C1 segment of cervical spinal cord (tissue), 14 donors: Measurements from ENCODE around the gene KIRREL2.
"Not testable (repeated sequence)": the region's sequence is repeated elsewhere in the genome, so short reads cannot be mapped to it uniquely, and the experiment has no call there.

Experiments used
- DNase-seq, 14 donors: peaks; one replicate each; lab custom pipeline; 2025; lab: John Stamatoyannopoulos, UW

The KIRREL2 gene

GRCh38 chr19:35897706-35898451, 41.2 kb downstream of the KIRREL2 start:
- DNase-seq = no peak

DNA sequence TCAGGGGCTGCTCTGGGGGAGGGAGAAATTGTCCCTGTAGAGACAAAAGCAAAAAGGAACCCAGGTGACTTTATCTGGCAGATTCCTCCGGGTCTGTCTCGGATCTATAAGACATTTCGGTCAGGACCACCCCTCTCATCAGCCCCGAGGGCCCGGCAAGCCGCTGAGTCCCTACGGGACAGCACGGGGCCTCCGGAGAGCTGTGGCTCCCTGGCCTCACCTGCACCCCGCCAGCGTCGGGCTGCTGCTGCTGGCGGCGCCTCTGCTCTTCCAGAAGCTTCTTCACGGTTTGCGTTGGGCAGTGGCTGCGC, 41.7 kb downstream of the KIRREL2 start:
- DNase-seq = no peak

DNA sequence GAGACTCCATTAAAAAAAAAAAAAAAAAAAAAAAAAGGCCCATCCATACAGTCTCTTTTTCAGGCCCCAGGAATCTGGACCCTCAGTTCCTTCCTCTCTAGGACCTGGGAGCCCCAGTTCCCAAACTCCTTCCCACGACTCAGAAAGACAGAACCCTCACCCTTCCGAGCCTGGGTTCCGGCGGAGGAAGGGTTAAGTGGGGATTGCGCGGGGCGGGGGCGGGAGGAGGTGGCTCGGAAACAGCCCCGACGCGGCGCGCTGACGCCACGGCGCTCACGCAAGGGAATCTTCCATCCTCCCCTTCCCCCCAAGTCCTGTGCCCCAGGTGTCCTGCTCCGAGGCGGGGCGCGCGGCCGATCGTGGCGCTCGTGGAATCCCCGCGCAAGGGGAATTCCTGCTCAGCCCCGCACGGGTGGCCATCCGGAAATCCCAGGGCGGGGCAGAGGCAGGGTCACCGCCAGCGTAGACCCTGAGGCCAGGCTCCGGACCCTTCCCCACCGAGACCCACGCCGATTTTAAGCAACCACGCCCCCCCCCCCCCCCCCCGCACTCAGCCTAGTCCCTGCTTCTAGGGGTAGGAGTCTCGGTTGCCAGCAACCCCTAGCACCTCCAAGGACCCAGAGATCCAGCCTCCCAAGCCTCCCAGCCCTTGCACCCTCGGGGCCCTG, 43.0 kb downstream of the KIRREL2 start:
- peak in 10 of 14 donors; percentile 27 to 82 (median 52) for DNase-seq

DNA sequence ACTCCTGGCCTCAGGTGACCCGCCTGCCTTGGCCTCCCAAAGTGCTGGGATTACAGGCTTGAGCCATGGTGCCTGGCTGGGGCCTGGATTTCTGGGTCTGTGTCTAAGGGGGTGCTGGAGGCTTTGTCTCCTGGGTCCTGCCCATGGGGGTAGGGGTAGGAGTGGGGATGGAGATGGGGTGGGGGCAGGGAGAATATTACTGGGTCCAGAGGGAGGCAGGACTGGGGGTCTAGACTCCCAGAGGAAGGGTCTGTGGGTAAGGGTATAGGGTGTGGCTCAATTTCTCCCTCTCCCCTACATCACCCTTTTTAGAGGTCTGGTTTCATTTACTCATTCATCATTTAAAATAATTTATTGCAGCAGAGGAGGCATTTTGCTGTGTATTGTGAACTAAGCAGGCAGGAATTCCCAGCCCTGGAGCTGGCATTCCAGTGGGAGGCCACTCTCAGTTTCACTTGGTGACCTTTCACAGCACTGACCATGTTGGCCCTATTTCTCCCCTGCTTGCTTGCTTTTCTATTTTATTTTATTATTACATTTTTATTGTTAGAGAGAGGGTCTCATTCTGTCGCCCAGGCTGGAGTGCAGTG, 44.4 kb downstream of the KIRREL2 start:
- no peak for DNase-seq

DNA sequence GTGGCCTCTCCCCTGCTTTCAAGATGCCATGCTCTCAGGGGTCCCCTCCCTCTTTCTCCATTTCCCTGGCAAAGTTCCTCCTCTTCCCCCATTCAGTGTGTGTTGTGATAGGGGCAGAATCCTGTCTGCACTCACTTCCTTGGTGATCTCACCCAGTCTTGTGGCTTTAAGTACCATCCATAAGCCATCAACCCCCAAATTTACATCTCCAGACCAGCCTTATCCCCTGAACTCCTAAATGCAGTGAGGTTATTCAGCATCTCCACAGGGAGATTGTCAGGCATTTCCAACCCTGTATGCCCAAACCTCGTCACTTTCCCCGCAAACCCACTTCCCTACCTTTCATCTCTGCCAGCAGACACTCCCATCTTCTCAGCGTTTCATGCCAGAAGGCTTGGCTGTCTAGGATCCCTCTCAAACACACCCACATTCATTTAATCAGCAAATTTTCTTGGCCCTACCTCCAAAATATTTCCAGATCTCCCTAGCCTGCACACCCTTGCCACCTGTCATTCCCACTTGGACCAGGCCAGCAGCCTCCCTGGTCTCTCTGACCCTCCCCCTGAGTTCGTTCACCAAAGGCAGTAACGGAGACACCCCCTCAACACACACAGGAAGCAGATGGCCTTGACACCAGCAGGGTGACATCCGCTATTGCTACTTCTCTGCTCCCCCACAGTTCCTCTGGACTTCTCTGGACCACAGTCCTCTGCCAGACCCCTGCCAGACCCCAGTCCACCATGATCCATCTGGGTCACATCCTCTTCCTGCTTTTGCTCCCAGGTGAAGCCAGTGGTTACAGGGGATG, 45.3 kb downstream of the KIRREL2 start, which contains the start of gene HCST:
HCST (plus strand) TSS at position 676 of the 808 bp plus-strand sequence; CDS start at position 741, 65 bp downstream.
- peak in 7 of 14 donors; percentile 12 to 47 (median 23) for DNase-seq

DNA sequence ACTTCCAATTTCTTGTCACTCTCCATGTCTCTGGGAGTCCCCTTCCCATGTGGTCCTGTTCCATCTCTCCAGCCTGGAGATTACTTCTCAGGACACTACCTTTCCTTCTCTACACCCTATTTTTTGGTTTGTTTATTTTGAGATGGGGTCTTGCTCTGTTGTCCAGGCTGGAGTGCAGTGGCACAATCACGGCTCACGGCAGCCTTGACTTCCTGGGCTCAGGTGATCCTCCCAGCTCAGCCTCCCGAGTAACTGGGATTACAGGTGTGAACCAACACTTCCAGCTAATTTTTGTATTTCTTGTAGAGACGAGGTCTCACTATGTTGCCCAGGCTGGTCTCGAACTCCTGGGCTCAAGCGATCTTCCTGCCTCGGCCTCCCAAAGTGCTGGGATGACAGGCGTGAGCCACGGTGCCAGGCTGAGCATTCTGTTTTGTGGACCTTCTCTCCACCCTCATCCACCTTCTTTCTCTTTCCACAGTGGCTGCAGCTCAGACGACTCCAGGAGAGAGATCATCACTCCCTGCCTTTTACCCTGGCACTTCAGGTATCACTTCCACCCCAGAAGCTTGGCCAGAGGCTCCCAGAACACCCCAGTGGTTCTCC, 46.3 kb downstream of the KIRREL2 start:
- DNase-seq = no peak

GRCh38 chr19:35903550-35904179, 47.0 kb downstream of the KIRREL2 start:
- DNase-seq = peak in 10 of 14 donors; percentile 22 to 74 (median 52)

- DNase-seq = no peak
Measured at GRCh38 chr19:35904311-35905068, 47.8 kb downstream of the KIRREL2 start.

GRCh38 chr19:35905178-35905727, 48.5 kb downstream of the KIRREL2 start:
- no peak for DNase-seq

DNA sequence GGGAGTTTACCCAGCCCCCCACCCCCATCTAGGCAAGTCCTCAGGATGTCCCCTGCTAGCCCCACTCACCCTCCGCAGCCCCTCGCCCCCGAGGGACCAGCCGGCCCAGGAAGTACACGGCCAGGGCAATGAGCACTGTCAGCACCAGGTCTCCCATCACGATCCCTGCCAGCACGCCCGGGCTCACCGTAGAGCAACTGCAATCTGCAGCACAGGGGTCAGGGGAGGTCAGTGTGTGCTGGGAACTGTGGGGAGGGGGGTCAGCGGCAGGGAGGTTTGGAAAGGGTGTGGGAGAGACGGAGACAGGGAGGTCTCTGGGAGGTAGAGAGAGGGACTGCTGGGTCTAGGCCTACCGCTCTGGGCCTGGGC, 50.6 kb downstream of the KIRREL2 start:
- DNase-seq = peak in 1 of 14 donors; percentile 12

- peak in 5 of 14 donors; percentile 13 to 36 (median 16) for DNase-seq
Measured at GRCh38 chr19:35908010-35908441, 51.3 kb downstream of the KIRREL2 start, which contains the start of gene TYROBP. TSS of gene TYROBP (minus strand) at chr19:35908295. CDS start at chr19:35908228, 67 bp downstream.

DNA sequence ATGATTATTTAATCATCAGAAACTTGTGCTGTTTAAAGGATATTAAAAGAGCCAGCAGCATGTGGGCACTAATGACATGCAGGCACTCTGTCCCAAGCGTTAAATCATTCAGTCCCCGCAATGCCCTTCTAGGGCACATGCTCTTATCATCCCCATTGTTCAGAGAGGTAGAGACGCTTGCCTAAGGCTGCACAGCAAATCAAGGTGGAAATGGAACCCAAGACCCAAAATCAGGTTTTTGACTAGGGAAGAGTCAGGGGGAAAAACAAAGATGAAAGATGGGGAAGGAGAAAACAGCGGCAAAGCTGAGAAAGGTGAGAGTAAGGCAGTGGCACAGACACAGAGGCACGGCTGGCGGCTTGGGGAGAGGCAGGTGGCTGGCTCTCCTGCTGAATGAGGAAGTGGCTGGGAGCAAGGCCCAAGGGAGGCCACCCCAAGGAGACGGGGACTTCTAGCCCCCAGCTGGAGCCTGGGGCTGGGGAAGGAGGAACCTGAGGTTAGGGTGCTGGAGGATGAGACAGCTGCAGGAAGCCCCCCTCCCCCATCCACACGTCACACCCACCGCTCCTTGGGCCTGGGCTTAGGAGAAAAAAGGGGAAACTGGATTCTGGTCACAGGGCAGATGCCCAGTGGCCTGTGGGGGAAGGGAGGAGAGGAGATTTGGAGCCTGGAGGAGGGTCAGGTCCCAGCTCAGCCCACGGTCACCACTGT, 52.4 kb downstream of the KIRREL2 start:
- DNase-seq = peak in 9 of 14 donors; percentile 34 to 75 (median 59)

DNA sequence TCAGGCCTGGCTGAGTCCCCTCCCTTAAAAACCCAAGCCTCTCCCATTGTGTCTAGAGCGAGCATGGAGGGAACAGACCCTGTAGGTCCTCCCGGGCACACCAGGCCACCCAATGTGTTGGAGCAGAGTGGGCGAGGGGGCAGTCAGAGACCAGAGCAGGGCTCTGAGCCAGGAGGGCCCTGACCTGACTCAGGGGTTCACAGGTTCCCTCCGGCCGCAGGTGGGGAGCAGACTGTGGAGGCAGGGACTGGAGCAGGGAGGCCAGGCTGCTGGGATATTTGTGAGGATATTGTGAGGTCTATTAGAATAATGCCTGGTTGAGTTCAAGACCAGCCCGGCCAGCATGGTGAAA, 52.9 kb downstream of the KIRREL2 start:
- no peak for DNase-seq

DNA sequence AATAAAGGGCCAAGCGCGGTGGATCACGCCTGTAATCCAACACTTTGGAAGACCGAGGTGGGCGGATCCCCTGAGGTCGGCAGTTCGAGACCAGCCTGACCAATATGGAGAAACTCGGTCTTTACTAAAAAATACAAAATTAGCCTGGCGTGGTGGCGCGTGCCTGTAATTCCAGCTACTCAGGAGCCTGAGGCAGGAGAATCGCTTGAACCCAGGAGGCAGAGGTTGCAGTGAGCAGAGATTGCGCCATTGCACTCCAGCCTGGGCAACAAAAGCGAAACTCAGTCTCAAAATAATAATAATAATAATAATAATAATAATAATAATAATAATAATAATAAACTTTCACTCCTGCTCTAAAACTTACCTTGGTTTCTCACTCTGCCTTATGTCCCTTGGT, 53.6 kb downstream of the KIRREL2 start:
- not testable (repeated sequence) for DNase-seq

GRCh38 chr19:35911173-35911572, 54.5 kb downstream of the KIRREL2 start:
- DNase-seq = no peak

DNA sequence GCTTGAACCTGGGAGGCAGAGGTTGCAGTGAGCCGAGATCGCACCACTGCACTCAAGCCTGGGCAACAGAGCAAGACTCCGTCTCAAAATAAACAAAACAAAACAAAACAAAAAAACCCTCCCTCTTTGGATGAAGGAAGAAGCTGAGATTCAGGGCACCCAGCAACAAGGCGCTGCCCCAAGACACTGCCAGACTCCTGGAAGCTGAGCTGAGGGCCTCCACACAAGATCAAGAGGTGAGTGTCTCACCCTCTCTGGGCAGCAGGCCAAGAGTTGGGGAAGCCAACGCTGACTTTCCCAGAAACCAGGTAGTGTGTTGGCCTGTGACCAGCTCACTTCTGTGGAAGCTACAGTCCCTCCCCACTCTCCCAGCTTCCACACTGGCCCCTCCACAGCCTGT, 55.1 kb downstream of the KIRREL2 start:
- peak in 1 of 14 donors; percentile 30 for DNase-seq

DNA sequence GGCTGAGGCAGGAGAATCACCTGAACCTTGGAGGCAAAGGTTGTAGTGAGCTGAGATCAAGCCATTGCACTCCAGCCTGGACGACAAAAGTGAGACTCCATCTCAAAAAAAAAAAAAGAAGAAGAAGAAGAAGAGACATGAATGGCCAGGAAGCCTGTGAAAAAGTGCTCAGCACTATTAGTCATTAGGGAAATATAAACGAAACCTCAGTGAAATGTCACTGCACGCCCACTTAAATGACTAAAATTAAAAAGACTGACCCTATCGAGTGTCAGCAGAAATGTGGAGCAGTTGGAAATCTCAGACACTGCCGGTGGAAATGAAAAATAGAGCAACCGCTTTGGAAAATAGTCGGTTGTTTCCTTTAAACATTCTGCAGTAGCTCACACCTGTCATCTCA, 56.9 kb downstream of the KIRREL2 start:
- DNase-seq = no peak

GRCh38 chr19:35915443-35915842, 58.7 kb downstream of the KIRREL2 start:
- DNase-seq = no peak
